ENCODE measurements around the gene WASHC2A. TPM values are rescaled to one million over a fixed set of nuclear protein-coding genes. Genes with fewer than 3 reads are reported as not detected.

WASHC2A gene
- total and polyA plus RNA-seq, 2 of the 13 experiments (the other 11 are each of a cell fraction or from before 2014, with no cell fraction given): 22.8 to 29.6 TPM

- TF ChIP-seq ZNF687 (CRISPR knock-in tag; IDR thresholded peaks at IDR 0.05) (peak; percentile 77), SIN3B (IDR thresholded peaks at IDR 0.05; ENCODE audit: low read length) (peak; percentile 84; the same call in 1 of the 2 replicates), CCDC6 (CRISPR knock-in tag; IDR thresholded peaks at IDR 0.05) (0 out of 2 replicates have a peak, but pooled peaks have one; percentile 23), FOXA3 (CRISPR knock-in tag; IDR thresholded peaks at IDR 0.05) (0 out of 2 replicates have a peak, but pooled peaks have one; percentile 14), ZNF639 (CRISPR knock-in tag; conservative IDR thresholded peaks at IDR 0.05) (0 out of 2 replicates have a peak, but pooled peaks have one; percentile 29), ARID5B (CRISPR knock-in tag; IDR thresholded peaks at IDR 0.05) (peak; percentile 37), BHLHE40 (IDR thresholded peaks at IDR 0.05; ENCODE audit: low read length) (peak; percentile 95), RBFOX2 (IDR thresholded peaks at IDR 0.05; ENCODE audit: low read depth, low read length) (peak; percentile 84), ZSCAN20 (CRISPR knock-in tag; IDR thresholded peaks at IDR 0.05; ENCODE audit: borderline replicate concordance) (peak; percentile 56; the same call in 1 of the 2 replicates)
Observed at GRCh38 chr10:50067546-50068351, at the start of gene WASHC2A (continued).

Measured in HepG2 (cell line).